GM10266 (cell line): ENCODE measurements around the gene TRIM67.

Experiments
- DNase-seq: peaks from one replicate; pipeline ENCODE4 v3.0.0; 2012; ENCODE audit errors: extremely low spot score
- TF ChIP-seq, protein P1 (sequence below): IDR thresholded peaks from 2 replicates; pipeline ENCODE4 v1.5.1; 2012; ENCODE audit warnings: mild to moderate bottlenecking, low read depth; ENCODE audit not compliant: control insufficient read depth, insufficient read depth; ENCODE audit errors: missing control alignments

Gene TRIM67

DNA sequence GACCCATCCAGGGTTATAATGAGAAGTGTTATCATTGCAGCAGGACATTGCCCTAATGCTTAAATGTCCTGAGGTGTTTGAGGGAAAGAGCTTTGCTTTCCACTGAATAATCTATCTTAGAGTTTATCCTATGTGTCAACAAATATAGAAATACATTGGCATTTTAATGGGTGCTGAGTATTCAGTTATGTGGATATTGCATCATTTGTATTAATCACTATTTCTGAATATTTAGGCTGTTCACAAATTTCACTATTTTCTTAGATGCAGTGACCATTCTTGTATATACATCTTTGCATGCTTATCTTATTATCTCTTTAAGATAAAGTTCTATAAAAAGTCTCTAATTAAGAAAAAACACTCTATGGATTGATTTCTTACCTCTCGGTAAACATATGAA, 18.2 kb downstream of the TRIM67 start:
- TF ChIP-seq, protein P1, sequence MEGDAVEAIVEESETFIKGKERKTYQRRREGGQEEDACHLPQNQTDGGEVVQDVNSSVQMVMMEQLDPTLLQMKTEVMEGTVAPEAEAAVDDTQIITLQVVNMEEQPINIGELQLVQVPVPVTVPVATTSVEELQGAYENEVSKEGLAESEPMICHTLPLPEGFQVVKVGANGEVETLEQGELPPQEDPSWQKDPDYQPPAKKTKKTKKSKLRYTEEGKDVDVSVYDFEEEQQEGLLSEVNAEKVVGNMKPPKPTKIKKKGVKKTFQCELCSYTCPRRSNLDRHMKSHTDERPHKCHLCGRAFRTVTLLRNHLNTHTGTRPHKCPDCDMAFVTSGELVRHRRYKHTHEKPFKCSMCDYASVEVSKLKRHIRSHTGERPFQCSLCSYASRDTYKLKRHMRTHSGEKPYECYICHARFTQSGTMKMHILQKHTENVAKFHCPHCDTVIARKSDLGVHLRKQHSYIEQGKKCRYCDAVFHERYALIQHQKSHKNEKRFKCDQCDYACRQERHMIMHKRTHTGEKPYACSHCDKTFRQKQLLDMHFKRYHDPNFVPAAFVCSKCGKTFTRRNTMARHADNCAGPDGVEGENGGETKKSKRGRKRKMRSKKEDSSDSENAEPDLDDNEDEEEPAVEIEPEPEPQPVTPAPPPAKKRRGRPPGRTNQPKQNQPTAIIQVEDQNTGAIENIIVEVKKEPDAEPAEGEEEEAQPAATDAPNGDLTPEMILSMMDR = no peak
- DNase-seq = no peak

DNA sequence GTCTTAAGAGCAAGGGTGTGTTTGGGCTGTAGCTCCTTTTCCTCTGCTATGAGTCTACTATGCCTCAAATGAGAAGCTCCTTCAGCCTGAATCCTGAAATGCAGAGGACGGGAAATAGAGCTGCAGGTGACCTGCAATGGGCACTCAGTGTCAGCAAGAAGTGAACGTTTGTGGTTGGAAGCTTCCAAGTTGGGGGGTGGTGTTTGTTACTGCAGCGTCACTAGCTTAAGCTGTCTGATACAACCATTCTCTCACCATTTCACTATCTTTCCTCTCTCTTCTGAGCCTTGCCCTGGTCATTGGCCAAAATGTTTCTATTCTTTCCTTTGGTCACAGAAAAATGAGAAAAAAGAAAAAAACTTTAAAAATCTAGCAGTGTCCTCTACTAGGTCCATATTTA, 19.4 kb downstream of the TRIM67 start:
- TF ChIP-seq, protein P1 = no peak
- DNase-seq = no peak

DNA sequence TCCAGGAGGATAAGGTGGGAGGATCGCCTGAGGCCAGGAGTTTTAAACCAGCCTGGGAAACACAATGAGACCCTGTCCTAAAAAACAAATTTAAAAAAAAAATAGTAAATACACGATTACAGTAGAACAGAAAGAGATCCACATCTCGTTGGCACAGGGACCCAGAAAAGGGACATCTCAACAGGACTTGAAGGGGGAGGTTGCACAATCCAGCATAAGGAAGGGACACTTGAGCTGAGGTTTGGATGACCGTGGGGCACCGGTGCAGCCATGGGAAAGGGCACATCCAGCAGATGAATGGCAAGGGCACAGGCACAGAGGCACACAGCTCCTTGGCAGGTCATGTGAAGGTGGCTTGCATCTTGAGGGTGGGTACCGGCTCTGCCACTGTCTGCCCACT, 20.5 kb downstream of the TRIM67 start:
- no peak for DNase-seq

DNA sequence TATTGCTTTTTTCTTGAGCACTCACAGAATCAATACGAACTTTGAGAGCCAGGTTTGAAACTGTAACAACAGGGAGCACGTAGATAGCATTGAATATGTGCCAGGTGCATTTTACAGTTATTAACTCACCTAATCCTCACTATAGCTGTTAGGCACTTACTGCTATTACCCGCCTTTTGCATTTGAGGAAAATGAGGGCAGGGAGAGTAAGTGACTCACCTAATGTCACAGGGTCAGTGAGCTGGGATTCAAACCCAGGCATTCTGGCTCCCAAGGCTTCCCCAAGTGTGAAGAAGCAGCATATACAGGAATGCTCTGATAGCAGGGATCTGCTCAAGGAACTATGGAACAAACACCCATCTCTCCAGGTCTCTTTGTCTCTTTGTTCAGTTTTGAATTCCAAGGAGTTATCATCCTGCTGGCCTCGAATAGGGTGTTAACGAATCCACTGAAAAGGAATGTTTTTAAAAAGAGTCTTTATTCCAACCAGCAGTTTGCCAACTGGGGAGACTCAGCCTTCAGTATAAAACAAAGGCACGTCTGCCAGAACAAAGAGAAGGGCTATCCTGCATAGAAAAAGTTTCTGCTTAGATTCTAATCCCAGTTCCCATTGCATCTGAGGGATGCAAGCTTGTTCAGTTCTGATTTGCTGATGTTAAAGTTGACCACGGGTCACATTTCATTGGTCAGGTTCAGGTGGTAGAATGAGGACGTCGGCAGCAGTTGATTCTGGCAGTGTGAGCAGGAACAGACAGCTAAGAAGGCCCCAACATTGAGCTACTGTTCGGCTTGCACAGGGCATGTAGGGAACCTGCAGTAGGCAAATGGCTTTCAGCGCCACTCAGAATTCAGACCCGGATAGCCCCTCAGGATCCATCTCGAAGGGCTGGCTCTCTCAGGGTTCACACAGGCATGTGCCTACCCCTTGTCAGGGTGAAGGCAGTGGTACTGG, 22.1 kb downstream of the TRIM67 start:
- TF ChIP-seq, protein P1 = no peak
- no peak for DNase-seq

More for the DNA sequence above, 20.5 kb downstream of the TRIM67 start:
- TF ChIP-seq, protein P1 = no peak

DNA sequence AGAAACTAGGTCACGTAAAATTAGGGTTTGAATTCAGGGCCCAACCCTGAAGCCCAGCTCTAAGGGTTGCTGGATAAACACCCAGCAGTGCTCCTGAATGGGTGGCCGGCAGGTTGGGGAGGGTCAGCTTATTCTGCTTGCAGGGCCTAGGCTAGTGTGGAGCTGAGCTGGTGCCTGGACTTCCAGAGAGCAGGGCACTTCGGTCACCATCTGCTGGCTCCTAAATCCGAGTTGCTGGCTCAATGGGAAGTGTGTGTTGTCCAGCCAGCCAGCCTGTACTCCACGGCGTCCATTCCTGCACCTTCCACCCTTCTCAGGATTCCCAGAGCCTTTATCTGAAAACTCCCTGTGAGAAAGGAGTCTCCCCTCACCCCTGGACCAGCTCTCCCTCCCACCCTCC, 23.0 kb downstream of the TRIM67 start:
- no peak for DNase-seq
- TF ChIP-seq, protein P1 = no peak

DNA sequence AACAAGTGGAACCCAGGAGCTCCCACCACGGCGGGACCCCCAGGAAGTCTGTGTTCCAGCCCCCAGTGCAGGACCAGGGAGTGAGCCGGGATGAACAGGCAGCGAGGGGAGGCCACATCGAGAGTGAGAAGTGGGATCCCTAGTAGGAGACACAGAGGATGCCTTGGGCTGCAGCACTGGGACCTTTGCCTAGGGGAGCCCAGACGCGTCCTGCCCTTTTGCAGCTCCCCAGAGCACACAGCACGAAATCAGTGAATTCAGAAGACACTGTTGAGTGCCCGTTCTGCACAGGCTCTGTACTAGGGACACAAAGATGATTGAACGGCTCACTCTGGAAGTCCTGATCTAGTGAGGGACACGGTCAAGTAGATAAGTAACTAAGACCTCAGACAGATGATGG, 23.5 kb downstream of the TRIM67 start:
- TF ChIP-seq, protein P1 = no peak
- DNase-seq = no peak
